GM19324 (cell line): ENCODE results near the gene MAT1A.

Source experiments
- ATAC-seq: cut with Tn5 transposase; IDR thresholded peaks from one replicate; pipeline ENCODE4 v1.9.1; 2021; ENCODE audit warnings: mild to moderate bottlenecking, moderate library complexity; ENCODE audit not compliant: unreplicated experiment, low FRiP score

The MAT1A gene

DNA sequence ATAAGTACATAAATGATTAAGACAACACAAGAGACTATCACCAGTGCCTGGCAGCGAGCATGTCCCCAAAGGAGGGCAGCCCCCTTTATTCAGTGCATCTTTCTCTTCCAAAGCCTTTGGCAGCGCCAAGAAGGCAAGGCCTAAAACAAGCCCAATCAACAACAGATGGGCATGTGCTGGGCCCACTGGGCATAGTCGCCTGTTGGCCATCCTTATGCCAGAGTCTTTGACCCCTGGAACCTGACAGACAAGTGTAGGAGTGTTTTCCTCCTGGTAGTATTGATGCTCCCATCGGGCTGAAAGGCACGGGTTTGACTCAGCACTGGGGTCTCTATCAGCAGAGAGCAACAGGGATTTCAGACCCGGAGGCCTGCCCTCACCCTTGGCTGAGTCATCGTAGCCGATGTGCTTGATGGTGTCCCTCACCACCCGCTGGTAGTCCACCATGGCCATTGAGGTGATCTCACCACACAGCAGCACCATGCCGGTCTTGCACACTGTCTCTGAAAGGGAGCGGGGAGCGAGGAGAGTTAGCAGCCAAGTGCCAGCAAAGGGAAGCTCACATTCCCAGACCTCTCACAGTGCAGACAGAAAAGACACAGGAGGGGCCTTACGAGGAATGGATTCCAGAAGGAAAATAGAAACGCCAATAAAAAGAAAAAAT is 5.8 kb downstream of the MAT1A start:
- no peak for ATAC-seq

DNA sequence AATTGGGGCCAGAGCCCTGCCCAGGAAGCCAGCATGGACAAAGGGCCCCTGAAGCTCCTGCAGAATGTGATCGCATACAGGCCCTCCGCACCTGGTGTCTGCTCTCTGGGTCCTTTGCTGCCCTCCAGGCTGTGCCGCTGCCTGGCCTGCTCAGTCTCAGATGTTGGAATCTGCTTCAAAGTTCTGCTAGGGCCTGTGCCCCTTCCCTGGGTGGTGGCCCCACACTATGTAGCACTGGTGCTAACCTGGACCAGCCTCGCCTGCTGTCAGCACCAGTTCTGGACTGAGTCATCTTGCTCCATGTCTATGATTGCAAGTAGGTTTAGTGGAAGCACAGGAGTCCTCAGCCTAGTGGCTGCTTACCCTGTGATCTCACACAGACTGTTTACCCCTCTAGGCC is 6.3 kb downstream of the MAT1A start:
- ATAC-seq, result no peak

DNA sequence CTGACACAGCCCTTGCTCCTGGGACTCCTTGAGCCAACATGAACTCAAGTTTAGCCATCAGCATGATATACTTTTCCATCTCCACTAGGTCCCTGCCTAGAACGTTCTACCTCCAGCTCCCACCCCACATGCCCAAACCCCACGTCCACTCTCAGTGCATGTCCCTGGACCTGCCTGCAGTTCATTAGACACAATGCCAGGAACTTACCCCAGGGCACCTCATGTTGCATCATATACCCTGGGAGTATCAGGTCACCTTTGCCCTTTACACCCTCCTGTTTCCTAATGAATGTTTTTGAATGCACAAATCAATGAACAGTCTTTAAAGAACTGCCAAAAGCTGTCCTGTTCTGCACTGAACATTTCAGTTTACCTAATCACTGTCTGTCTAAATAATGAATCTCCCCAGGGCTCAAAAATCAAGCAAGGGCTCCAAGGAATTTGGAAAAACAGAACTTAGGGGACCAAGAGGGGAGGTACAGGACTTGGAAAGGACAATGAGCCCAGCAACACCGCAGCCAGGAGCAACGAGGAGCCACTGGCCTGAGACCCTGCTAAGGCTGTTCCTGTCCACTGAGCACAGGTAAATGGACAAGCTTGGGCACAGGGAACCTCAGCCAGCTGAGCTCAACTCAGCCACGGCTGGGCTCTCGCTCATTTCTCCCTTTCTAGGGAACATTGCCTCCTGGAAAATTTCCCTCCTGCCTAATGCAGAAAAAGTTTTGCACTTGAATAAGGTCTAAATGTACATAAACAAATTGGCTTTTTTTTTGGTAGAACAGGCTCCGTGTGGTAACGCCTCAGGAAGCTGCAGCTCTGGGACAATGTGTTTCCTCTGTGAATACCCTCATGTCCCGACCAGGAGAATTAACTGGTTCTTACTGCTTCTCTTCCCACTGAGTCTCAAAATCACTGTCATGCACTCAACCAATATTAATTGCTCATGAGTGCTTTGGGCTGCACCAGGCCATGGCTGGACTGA is 7.4 kb downstream of the MAT1A start:
- no peak for ATAC-seq

DNA sequence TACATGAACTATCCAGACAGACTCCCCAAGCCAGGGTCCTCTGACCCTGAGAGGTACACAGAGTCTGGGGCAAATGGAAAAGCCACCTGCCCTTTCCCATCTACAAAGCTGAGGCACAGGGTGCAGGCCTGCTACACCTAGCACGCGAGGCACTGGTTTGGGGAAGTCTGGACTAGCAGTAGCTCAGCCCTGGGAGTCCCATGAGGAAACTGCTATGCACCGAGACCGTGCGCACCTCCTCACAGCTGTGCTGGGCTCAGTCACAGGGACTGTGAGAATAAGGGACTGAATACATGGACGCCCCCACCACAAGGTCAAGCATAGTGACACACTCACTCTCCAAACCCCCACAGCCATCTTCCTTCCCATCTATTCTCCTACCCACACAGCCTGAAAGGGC is 8.2 kb downstream of the MAT1A start:
- ATAC-seq, result no peak

DNA sequence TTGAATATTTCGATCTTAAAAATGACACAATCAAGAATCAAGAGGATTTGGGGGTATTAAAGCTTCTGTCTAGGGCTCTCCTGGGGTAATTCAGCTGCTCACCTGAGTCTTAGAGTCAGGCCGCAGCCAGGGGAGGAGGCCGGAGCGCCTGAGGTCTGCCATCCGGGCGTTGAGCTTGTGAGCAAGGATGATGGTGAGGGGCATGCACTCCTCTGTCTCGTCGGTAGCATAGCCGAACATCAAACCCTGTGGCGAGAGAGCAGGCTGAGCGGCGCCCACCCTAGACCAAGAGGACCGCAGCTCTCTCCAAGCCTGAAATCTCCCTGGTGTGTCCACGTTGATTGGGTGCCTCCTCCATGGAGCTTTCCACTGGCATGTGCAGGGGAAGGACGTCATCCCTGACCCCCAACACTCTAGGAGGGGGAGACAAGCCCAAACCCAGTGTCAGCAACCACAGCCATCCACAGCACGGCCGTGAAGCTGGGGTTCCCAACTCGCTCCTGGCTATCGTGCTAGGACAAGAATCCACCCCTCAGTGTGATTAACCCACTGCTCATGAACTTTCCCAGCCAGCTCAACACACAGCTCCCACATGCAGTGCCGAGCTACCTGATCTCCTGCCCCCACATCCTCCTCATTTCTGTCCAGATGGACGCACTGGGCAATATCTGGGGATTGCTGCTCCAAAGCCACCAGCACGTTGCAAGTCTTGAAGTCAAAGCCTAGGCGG is 9.2 kb downstream of the MAT1A start:
- ATAC-seq, result no peak

DNA sequence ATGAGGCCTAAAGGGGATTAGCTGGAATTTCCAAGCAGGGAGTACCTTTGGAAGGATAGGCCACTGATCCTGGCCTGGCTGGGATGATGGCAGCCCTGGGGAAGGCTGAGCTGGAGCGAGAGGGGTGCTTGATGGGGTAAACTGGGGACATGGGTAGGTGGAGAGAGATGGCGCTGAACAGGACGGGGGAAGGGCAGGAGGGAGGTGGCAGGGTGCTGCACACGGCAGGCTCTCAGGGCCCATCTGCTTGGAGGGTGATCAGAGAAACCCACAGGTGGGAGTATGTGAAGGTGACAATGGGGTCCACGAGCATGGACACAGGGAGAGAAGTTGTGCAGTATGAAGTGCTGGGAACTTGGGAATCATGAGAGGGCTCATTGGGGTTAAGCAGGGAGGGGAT is 10.3 kb downstream of the MAT1A start:
- ATAC-seq, result no peak

DNA sequence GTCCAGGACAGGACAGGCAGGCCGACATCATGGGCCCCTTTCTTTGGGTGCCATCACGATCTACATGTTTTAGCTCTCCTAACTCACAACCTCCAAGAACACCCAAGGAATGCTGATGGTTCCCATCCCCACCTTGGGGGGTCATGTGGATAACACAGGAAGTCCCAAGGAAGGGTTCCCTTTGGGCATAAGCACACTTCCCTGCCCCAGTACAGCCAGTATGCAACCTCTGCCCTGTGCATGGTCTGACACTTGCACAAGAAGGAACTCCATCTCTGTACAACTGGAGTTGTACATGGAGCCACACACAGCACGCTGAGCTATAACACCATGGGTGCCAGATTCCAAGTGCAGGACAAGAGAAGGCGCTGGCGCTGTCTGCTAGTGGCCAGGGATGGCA is 11.0 kb downstream of the MAT1A start:
- ATAC-seq, result no peak

DNA sequence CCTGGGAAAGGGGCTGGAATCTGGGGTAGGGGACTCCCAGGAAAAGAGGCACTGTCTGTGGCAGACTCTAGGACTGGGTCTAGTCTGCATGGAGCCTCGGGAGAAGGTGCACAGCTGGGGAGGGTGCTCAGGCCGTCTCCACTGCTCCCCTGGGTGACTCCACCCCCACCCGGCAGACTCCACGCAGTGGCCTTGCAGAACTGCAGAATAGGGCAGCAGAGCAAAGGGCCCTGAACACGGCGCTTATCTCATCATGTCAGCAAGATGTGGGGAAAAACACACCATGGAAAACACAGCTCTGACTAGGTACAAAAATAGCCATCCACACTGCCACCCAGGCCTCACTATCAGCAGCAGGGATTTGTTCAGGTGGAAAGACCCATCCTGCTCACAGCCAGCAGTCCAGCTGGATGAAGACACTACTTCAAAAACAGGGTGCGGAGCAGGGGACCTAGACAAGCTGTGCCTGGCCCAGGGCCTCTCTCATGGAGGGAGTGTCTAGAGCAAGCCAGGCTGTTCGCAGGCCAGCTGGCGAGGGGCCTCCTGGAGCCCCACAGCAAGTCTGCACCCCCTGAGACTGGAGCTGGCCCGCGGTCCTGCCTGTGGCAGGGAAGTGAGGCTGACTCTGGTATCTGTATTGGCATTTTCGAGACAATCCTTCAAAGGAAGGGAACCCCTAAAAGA is 11.7 kb downstream of the MAT1A start:
- no peak for ATAC-seq

DNA sequence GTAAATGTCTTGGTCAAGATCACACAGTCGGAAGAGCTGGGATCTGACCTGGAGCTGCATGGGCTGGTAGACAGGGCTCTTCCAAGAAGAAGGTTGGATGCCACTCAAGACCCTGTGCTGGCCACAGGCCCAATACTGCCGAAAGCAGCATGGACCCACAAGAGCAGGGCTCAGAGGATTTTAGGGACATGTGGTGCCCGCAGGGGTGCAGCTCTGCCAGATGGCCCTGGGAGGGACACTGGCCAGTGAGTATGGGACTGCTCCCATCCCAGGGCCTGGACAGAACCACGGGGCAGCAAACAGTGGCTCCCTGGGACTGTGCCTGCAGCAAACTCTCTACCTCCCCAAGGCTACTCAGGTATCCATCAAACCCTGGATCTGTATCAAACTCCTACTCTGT is 12.4 kb downstream of the MAT1A start:
- ATAC-seq, result no peak

DNA sequence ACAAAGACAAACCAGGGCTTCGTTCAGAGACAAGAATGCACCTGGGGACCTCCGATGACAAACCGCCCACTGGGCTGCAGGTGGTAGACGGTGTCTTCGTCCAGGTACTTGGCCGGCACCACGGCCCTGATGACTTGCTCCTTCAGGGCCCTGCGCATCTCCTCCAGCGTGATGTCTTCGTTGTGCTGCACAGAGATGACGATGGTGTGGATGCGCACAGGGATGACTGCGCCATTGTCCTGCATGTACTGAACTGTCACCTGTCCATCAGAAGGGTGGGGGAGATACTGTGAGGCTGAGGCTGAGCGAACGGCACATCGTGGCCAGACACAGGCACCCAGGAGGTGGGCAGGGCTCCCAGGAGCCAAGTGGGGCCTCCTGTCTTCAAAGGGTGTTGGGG is 13.1 kb downstream of the MAT1A start:
- ATAC-seq, result no peak

DNA sequence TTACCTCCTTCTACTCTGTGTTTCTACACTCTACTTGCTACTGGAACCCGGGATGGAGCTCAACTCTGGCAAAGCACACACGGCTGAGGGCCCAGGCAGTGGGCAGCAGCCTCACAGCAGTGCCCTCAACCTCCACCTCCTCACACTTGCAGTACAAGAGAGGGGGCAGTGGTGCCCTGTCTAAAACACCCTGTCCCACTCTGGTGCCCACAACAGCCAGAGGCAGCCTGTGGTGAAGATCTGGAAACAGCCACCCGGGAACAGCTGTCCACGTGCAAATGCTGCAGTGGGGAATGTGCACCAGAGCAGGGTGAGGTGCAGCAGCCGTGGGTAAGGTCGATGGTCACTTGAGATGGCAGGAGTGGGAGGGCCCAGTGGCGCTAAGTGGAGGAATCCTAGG is 13.7 kb downstream of the MAT1A start:
- no peak for ATAC-seq

DNA sequence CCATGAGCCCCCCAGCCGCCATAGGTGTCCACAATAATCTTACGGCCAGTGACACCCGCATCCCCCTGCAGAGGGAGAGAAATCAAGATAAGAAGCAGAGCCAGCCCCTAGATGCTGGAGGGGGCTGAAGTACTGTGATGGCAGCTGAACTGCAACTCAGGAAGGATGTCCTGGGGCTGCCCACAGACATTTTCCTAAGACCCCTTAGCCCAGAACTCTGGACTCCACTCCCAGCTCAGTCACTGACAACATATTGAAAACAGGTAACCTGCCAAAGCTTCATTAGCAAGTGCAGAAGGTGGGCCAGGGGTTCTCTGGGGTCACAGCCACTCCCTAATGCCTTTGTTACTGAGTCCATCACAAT is 14.3 kb downstream of the MAT1A start:
- ATAC-seq, result no peak

DNA sequence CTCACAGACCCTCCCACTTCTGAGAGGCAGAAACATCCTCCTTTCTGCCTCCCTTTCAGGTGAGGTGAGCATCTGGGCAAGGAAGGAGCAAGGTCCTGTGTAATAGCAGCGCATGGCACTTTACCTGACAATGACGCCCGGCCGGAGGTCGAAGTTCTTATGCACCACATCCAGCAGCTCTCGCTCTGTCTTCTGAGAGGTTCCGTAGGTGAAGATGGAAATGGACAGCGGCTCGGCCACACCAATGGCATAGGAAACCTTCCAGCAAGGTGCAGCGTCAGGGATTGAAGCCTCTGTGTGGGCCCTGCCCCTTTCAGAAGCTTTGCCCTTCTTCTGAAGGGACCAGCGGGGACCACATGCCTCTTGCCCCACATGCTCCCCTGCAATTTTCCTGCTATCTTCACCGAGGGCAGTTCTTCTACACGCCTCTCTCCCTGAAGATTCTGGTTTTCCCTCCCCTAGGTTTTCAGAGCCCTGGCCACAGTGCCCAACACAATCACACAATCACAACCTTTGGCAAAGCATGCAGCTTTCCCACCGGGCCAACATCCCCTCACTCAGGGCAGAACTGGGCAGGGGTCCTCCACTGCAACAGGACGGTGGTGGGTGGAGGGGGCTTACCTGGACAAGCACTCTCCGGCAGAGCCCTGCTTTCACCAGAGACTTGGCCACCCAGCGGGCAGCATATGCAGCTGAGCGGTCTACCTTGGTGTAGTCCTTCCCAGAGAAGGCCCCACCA is 14.9 kb downstream of the MAT1A start:
- ATAC-seq, result no peak

DNA sequence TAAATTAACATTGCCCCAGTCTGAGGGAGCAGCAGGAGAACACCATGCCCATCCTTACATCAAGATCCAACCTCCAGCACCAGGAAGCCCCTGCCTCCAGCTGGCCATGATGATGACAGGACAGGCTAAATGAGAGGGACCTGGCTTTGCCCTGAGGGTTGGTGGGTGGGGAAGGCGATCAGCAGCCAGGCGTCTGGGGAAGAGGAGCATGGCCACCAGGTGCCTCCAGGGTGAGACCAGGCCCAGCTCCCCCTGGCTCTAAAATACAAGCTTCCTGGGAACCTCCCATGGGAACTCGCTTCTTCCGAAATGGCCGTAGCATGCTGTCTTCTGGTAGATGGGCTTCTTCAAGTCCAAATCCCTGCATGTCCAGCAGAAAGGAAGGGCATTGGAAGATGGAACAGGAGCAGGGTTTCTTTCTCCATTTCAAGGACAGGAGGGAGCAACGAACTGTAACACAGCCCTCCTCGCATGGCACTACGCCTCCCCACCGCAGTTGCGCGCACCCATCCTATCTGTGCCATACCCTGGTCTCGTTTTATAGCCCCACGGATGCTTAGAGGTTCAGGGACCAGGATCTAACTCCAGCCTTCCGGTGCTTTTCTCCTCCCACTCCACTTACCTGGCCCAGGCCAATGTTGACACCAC is 15.8 kb downstream of the MAT1A start:
- no peak for ATAC-seq

DNA sequence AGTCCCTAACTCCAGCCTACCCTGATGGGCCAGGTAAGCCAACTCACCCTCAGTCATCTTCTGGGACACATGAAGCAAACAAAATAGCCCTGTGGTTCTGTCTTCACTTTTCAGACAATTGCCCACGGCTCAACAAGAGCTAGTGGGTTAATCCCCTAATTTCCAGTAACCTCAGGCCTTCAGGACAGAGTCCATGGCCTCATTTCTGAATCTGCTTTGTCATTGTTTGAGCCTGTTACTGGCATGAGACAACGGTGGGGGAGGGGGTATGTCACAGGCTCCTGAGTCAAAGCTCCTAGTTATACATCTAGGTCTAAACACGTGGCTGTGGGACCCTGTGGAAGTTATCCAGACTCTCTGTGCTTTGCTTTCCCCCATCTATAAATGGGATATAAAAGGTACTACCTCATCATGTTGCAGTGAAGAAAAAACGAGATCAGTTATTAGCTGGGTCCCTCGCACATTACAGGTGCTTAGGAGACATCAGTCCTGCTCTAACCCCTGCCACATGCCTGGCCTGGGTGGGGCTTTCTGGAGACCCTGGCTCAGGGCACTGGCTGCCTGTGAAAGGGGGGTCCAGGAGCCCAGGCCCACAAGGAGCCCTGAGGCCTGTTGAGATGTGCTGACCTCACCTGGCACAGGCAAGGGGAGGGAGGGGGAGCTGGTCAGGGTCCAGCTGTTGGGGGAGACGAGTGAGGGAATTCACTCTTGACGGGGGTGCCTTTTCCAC is 16.5 kb downstream of the MAT1A start:
- ATAC-seq, result no peak

DNA sequence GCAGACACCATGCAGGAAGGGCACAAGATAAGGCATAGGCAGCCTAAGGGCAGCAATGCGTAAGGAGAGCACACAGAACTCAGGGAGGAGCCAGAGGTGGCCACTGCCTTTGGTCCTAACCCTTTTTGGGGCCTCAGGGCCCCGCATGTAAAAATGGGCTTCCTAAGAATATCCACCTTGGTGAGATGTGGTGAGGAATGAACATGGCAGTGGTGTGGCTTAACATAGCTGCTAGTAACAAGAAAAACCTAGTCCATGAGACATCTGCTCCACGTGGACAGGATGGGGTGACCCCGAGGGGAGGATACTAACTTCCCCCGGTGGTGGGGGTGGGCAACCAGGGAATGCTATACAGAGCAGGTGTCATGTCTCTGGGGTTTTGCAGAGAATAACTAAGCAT is 18.0 kb downstream of the MAT1A start:
- ATAC-seq, result no peak

DNA sequence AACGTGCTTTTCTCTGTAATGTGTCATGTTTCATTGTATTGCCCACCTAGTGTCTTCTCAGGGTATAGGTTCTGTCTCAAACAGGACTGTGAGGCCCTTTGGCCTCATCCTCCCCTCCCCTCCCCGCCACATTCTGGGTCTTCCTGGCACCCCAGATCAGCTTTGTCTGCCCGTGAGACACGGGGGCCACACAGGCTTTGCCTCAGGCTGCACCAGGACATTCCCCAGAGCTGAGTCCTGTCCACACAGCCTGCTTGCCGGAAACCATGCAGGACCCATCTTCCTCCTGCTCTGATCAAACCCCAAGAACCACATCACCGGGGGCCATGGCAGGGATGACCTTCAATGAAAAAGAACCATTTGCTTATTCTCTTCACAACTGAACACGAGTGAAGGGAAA is 18.6 kb downstream of the MAT1A start:
- ATAC-seq, result no peak

DNA sequence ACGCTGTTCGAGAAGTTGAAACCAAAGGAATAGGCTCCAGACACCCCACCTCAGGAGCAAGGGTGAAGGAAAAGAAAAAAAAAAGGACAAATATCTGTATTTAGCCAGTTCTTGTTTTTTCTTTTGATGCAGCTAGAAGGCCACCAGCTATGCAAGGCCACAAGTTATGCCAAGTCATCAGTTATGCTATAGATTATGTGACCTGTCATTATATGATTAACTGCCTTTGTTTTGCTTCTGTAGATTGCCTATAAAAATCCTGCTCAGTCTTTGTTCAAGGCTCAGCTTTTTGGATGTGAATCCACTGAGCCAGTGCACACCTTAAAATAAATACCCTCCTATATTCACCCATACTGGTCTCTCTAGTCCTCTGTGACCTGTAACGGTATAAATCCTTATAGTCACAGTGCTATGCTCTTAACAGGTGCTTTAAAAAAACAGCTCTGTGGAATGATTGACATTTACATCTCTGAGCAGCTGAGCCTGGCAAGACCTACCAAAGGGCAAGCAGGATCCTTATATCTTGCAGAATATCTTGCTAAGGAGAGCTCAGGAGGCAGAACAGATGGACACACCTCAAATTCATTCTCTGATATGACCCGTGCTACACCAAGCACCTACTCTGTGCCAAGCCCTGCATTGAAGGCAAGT is 20.4 kb downstream of the MAT1A start:
- ATAC-seq, result no peak
